H1 (cell line): ENCODE data around the gene SCAPER. TPM values are rescaled to one million over a fixed set of nuclear protein-coding genes. Genes with fewer than 3 reads are reported as not detected.

ENCODE experiments used
- CTCF ChIA-PET: fragments of 300-600 bp; sonication (Branson Sonifier 250); formaldehyde crosslinking; loops from one replicate; lab custom pipeline; 2021; ENCODE audit not compliant: partially characterized antibody; lab: Charles Lee
- POLR2A ChIA-PET: fragments of 300-600 bp; sonication (Branson Sonifier 250); formaldehyde crosslinking; loops from one replicate; lab custom pipeline; 2021; ENCODE audit warnings: inconsistent platforms; ENCODE audit not compliant: partially characterized antibody; lab: Charles Lee
- DNase-seq, 2 experiments: peaks; one replicate each; pipeline versions ENCODE4 v3.0.0 to v3.0.0-alpha.2; 2010 to 2022; ENCODE audit warnings: low spot score in 2 of 2, low read depth in 1 of 2, mixed read lengths in 1 of 2
- FAIRE-seq: peaks from 2 replicates; lab custom pipeline; 2011; peaks lifted over from hg19 to GRCh38; lab: Jason Lieb, UNC
- H2AFZ ChIP-seq: 2 replicates; pipeline ENCODE4 v1.8.1; 2012; ENCODE audit warnings: low read length, inconsistent platforms
- H2AK5ac ChIP-seq: 2 replicates; pipeline ENCODE4 v1.6.1; 2013; ENCODE audit warnings: low read depth, low read length
- H2BK120ac ChIP-seq: replicated peaks from 2 replicates; pipeline ENCODE3; 2013; ENCODE audit warnings: low read depth, low read length, inconsistent platforms
- H2BK12ac ChIP-seq: 2 replicates; pipeline ENCODE4 v1.6.1; 2013; ENCODE audit warnings: low read depth, low read length
- H2BK15ac ChIP-seq: 2 replicates; pipeline ENCODE4 v1.6.1; 2013; ENCODE audit warnings: low read length
- H2BK20ac ChIP-seq: 2 replicates; pipeline ENCODE4 v1.6.1; 2013; ENCODE audit warnings: low read length
- H2BK5ac ChIP-seq: 2 replicates; pipeline ENCODE4 v1.6.1; 2013; ENCODE audit warnings: low read depth, low read length
- H3K14ac ChIP-seq: 2 replicates; pipeline ENCODE4 v1.6.1; 2013; ENCODE audit warnings: inconsistent platforms; ENCODE audit not compliant: insufficient read length
- H3K18ac ChIP-seq: 2 replicates; pipeline ENCODE4 v1.6.1; 2013; ENCODE audit warnings: low read length; ENCODE audit errors: extremely low read depth
- H3K23ac ChIP-seq: 2 replicates; pipeline ENCODE4 v1.6.1; 2013; ENCODE audit warnings: inconsistent platforms; ENCODE audit not compliant: insufficient read length
- H3K23me2 ChIP-seq: 2 replicates; pipeline ENCODE4 v1.6.1; 2013; ENCODE audit warnings: low read depth, low read length
- H3K27ac ChIP-seq: 2 replicates; pipeline ENCODE4 v1.6.1; 2011; ENCODE audit warnings: low read depth, low read length, inconsistent platforms
- H3K27me3 ChIP-seq, 4 experiments: replicated peaks in 1 of 4; 1 replicate in 1 of 4; 2 replicates in 3 of 4; pipeline versions ENCODE4 v1.6.1 to v1.8.1; 2011 to 2013; ENCODE audit warnings: low read length in 3 of 4, mild to moderate bottlenecking in 3 of 4, inconsistent platforms in 2 of 4, mixed read lengths in 2 of 4, moderate library complexity in 1 of 4; ENCODE audit not compliant: control insufficient read depth in 3 of 4, insufficient read depth in 3 of 4; ENCODE audit errors: extremely low read depth in 1 of 4
- H3K36me3 ChIP-seq, 4 experiments: 2 replicates each; pipeline versions ENCODE4 v1.6.1 to v1.8.1; 2011 to 2013; ENCODE audit warnings: mild to moderate bottlenecking in 4 of 4, low read length in 3 of 4, moderate library complexity in 2 of 4, control low read depth in 1 of 4, inconsistent platforms in 1 of 4; ENCODE audit not compliant: insufficient read depth in 4 of 4, control insufficient read depth in 2 of 4
- H3K4ac ChIP-seq: replicated peaks from 2 replicates; pipeline ENCODE3; 2013; ENCODE audit warnings: low read length, low read depth, mixed read lengths, inconsistent platforms; ENCODE audit not compliant: insufficient read length
- H3K4me1 ChIP-seq, 4 experiments: replicated peaks in 1 of 4; 1 replicate in 1 of 4; 2 replicates in 3 of 4; pipeline versions ENCODE4 v1.6.1 to v1.8.1; 2011 to 2013; ENCODE audit warnings: low read length in 3 of 4, inconsistent platforms in 2 of 4, mixed read lengths in 1 of 4; ENCODE audit not compliant: insufficient read depth in 4 of 4, control insufficient read depth in 3 of 4
- H3K4me2 ChIP-seq, 2 experiments: 2 replicates each; pipeline versions ENCODE4 v1.6.1 to v1.8.1; 2011 to 2013; ENCODE audit warnings: low read depth in 2 of 2, low read length in 2 of 2, control low read depth in 1 of 2, inconsistent platforms in 1 of 2, mild to moderate bottlenecking in 1 of 2; ENCODE audit not compliant: insufficient read depth in 1 of 2
- H3K4me3 ChIP-seq, 4 experiments: fragments of 200-600, 300-600 bp in 1 of 4; sonication (generic), shearing (Covaris generic), sonication (Bioruptor Twin) in 1 of 4; 2 replicates each; pipeline versions ENCODE4 v1.5.1 to v1.8.1; 2011 to 2016; ENCODE audit warnings: low read length in 4 of 4, low read depth in 3 of 4, control low read depth in 2 of 4, inconsistent platforms in 2 of 4, mild to moderate bottlenecking in 2 of 4, mixed read lengths in 1 of 4, moderate library complexity in 1 of 4; ENCODE audit not compliant: insufficient read depth in 2 of 4; ENCODE audit errors: extremely low read depth in 1 of 4
- H3K56ac ChIP-seq: replicated peaks from 2 replicates; pipeline ENCODE3; 2013; ENCODE audit warnings: low read depth, mild to moderate bottlenecking, mixed read lengths, low read length, inconsistent platforms; ENCODE audit not compliant: insufficient read length
- H3K79me1 ChIP-seq: 2 replicates; pipeline ENCODE4 v1.6.1; 2013; ENCODE audit warnings: low read depth, low read length, control low read depth
- H3K79me2 ChIP-seq, 2 experiments: 2 replicates each; pipeline versions ENCODE4 v1.6.1 to v1.8.1; 2012 to 2013; ENCODE audit warnings: low read length in 2 of 2, mild to moderate bottlenecking in 2 of 2, inconsistent platforms in 1 of 2; ENCODE audit not compliant: insufficient read depth in 2 of 2, control insufficient read depth in 1 of 2
- H3K9ac ChIP-seq, 4 experiments: replicated peaks in 1 of 4; 1 replicate in 1 of 4; 2 replicates in 3 of 4; pipeline versions ENCODE4 v1.6.1 to v1.8.1; 2011 to 2013; ENCODE audit warnings: low read depth in 3 of 4, low read length in 3 of 4, control low read depth in 2 of 4, mild to moderate bottlenecking in 2 of 4, moderate library complexity in 2 of 4, inconsistent platforms in 1 of 4; ENCODE audit errors: extremely low read depth in 1 of 4
- H3K9me3 ChIP-seq, 2 experiments: 2 replicates each; pipeline versions ENCODE4 v1.6.1 to v1.8.1; 2012 to 2013; ENCODE audit warnings: mild to moderate bottlenecking in 2 of 2, moderate library complexity in 2 of 2, control low read depth in 1 of 2, inconsistent platforms in 1 of 2, low read depth in 1 of 2, low read length in 1 of 2, mixed read lengths in 1 of 2; ENCODE audit not compliant: insufficient read depth in 2 of 2
- H4K20me1 ChIP-seq, 2 experiments: replicated peaks in 1 of 2; 2 replicates each; pipeline versions ENCODE3 to v1.8.1; 2011 to 2013; ENCODE audit warnings: inconsistent platforms in 2 of 2, low read length in 2 of 2, mild to moderate bottlenecking in 1 of 2; ENCODE audit not compliant: insufficient read depth in 2 of 2, control insufficient read depth in 1 of 2
- H4K5ac ChIP-seq: 2 replicates; pipeline ENCODE4 v1.6.1; 2013; ENCODE audit warnings: low read length, low read depth, mixed read lengths, inconsistent platforms; ENCODE audit not compliant: insufficient read length
- H4K8ac ChIP-seq: 2 replicates; pipeline ENCODE4 v1.8.0; 2013; ENCODE audit warnings: mild to moderate bottlenecking, moderate library complexity, low read length, inconsistent platforms; ENCODE audit not compliant: insufficient read depth; ENCODE audit errors: extremely low read depth
- H4K91ac ChIP-seq: replicated peaks from 2 replicates; pipeline ENCODE3; 2013; ENCODE audit warnings: low read length, mixed read lengths, inconsistent platforms; ENCODE audit not compliant: insufficient read length
- BACH1 ChIP-seq: IDR thresholded peaks from 2 replicates; pipeline ENCODE4 v1.6.1; 2012; ENCODE audit warnings: low read length, improper control_type of control experiment
- CBX5 ChIP-seq: fragments of 300-800, 300-1000 bp; sonication (generic); IDR thresholded peaks from 2 replicates; pipeline ENCODE4 v1.7.1; 2016; ENCODE audit warnings: antibody characterized with exemption, low read length, low read depth
- CBX8 ChIP-seq: fragments of 300-800, 300-1000 bp; sonication (generic); IDR thresholded peaks from 2 replicates; pipeline ENCODE4 v1.7.1; 2016; ENCODE audit warnings: low read depth, low read length, borderline replicate concordance
- CHD1 ChIP-seq: IDR thresholded peaks from 2 replicates; pipeline ENCODE4 v1.6.1; 2012; ENCODE audit warnings: low read depth, low read length, improper control_type of control experiment
- EP300 ChIP-seq, 2 experiments: IDR thresholded peaks; 1 replicate in 1 of 2; 2 replicates in 1 of 2; pipeline ENCODE4 v1.6.1; 2011 to 2012; ENCODE audit warnings: low read depth in 2 of 2, low read length in 2 of 2, mild to moderate bottlenecking in 2 of 2, borderline replicate concordance in 1 of 2, inconsistent platforms in 1 of 2, moderate library complexity in 1 of 2
- KDM5A ChIP-seq: fragments of 200-600 bp; IDR thresholded peaks from 2 replicates; pipeline ENCODE4 v1.7.1; 2012; ENCODE audit warnings: mild to moderate bottlenecking, low read length, inconsistent platforms, mixed read lengths
- SP1 ChIP-seq: IDR thresholded peaks from 2 replicates; pipeline ENCODE4 v1.6.1; 2011; ENCODE audit warnings: low read depth, low read length
- TAF7 ChIP-seq: optimal IDR thresholded peaks from 2 replicates; pipeline ENCODE3; 2011; ENCODE audit warnings: low read depth, mild to moderate bottlenecking, inconsistent platforms, low read length, moderate library complexity, borderline replicate concordance
- WGBS, 2 experiments: shearing (Covaris generic) in 1 of 2; methylation state at CpG; one replicate each; pipeline versions ENCODE4 v1.1.6 to v1.1.7; 2013 to 2015; ENCODE audit warnings: low lambda C conversion rate in 2 of 2, mixed read lengths in 2 of 2, inconsistent platforms in 1 of 2, low coverage in 1 of 2, missing lambda C conversion rate in 1 of 2; ENCODE audit not compliant: insufficient replicate concordance in 2 of 2, insufficient coverage in 1 of 2, insufficient read length in 1 of 2; ENCODE audit errors: extremely low coverage in 1 of 2, missing lambda C conversion rate in 1 of 2; 5-methylcytosine and 5-hydroxymethylcytosine counted together
- polyA plus RNA-seq, 7 experiments: library from polyadenylated mRNA; depleted of rRNA in 3 of 7; stranded (reverse) in 5 of 7; unstranded in 2 of 7; fragments of >200 nt in 5 of 7; fragments of 200-250 nt in 2 of 7; gene quantifications; 1 replicate in 5 of 7; 2 replicates in 1 of 7; 4 replicates in 1 of 7; pipeline versions ENCODE4 v1.2.1 to v1.2.3, GENCODE V29; 2011 to 2013; ENCODE audit warnings: missing spikeins in 2 of 7, mixed read lengths in 2 of 7
- total RNA-seq: library from RNA; stranded (reverse); fragmentation: NEBNext Ultra II Directional; extraction: Animal tissue kit (Norgen Biotek cat#: 25700); gene quantifications from 2 replicates; pipeline ENCODE4 v1.2.1, GENCODE V29; 2021
- TF ChIP-seq, protein P1 (sequence below): IDR thresholded peaks from 2 replicates; pipeline ENCODE4 v1.6.1; 2011; ENCODE audit warnings: low read depth, mild to moderate bottlenecking, low read length; ENCODE audit not compliant: insufficient read depth

The SCAPER gene
- total and polyA plus RNA-seq, 2 of the 8 experiments (the other 6 are each of a cell fraction or from before 2014, with no cell fraction given), result 1.6 to 6.8 TPM

DNA sequence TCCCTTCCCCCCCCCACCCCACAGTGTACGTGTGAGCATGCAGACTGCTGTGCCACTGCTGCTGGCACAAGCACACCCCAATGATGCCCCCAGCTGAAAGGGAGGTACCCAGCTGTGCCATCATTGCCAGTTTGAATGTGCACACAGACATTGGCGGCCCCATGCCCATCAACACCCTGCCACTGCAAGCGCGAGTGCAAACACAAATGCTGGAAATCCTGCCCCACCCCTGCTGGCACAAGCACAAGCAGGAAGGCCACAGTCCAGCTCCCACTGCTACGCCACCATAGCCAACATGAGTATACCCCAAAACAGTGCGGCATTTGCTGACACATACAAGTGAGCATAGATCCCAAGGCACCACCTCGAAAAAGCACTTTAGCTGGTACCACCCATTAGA is 222.9 kb downstream of the SCAPER start:
- WGBS, 2 experiments, result 89% methylated on average over 7 of the region's 7 CpGs; no CpG with 5 or more reads in 1 of the 2 experiments
- TF ChIP-seq BACH1 (no peak), CBX8 (no peak), CBX5 (no peak), EP300 (IDR thresholded peaks at IDR 0.05; ENCODE audit: borderline replicate concordance in 1 of 2, low read depth in 2 of 2, low read length in 2 of 2) (no peak), CHD1 (no peak), SP1 (no peak), TAF7 (no peak), KDM5A (no peak)
- TF ChIP-seq, protein P1, sequence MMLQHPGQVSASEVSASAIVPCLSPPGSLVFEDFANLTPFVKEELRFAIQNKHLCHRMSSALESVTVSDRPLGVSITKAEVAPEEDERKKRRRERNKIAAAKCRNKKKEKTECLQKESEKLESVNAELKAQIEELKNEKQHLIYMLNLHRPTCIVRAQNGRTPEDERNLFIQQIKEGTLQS, result no peak
- TF ChIP-seq, all 59 proteins: peak for 0

More for the DNA sequence above, 222.9 kb downstream of the SCAPER start:
- H3K27me3 ChIP-seq, result no peaks in the 10 kb centered on the region
- ChIA-PET POLR2A (no interaction called here), CTCF (interaction anchor here (1.5 kb wide), 1 partner anchor 39 kb away, joined by 3 read pairs; no protein-coding TSS in a partner anchor)
- no peak overlapping the region for H2BK5ac ChIP-seq
- no peak overlapping the region for H3K4me2 ChIP-seq
- no peaks in the 10 kb centered on the region for H3K4me1 ChIP-seq
- no peak overlapping the region for H2AFZ ChIP-seq
- H3K9ac ChIP-seq, result no peak overlapping the region
- H3K27ac ChIP-seq, result no peak overlapping the region
- no peak overlapping the region for H3K56ac ChIP-seq
- H3K79me2 ChIP-seq, result no peaks in the 10 kb centered on the region; a peak in 1 of 4 replicates
- no peaks in the 10 kb centered on the region for H4K20me1 ChIP-seq
- no peak overlapping the region for H3K14ac ChIP-seq
- H3K36me3 ChIP-seq, result no peaks in the 10 kb centered on the region
- FAIRE-seq (no peak), DNase-seq (no peak)
- no peak overlapping the region for H3K23ac ChIP-seq
- no peak overlapping the region for H2BK20ac ChIP-seq
- no peak overlapping the region for H3K4me3 ChIP-seq
- no peak overlapping the region for H2BK15ac ChIP-seq
- no peaks in the 10 kb centered on the region for H3K79me1 ChIP-seq
- H4K8ac ChIP-seq, result no peak overlapping the region
- H3K18ac ChIP-seq, result no peak overlapping the region
- peaks cover 0 to 3% of the 10 kb centered on the region in 2 experiments; a peak in 1 of 4 replicates for H3K9me3 ChIP-seq
- H3K4ac ChIP-seq, result no peak overlapping the region
- no peak overlapping the region for H2BK12ac ChIP-seq
- H3K23me2 ChIP-seq, result no peaks in the 10 kb centered on the region
- H2AK5ac ChIP-seq, result no peak overlapping the region
- no peak overlapping the region for H2BK120ac ChIP-seq
- H4K5ac ChIP-seq, result no peak overlapping the region
- H4K91ac ChIP-seq, result no peak overlapping the region
